GM23338 (cell line): ENCODE data around the gene KIAA1328.

Experiments
- CREB1 ChIP-seq: fragments of 250-450 bp; sonication (Bioruptor Pico); IDR thresholded peaks from 2 replicates; pipeline ENCODE4 v1.5.0; 2020; ENCODE audit warnings: low read depth, mild to moderate bottlenecking, moderate library complexity
- CTCF ChIP-seq, 2 experiments: fragments of 200-600 bp in 1 of 2; sonication (generic) in 1 of 2; conservative IDR thresholded peaks; 2 replicates each; pipeline versions ENCODE4 v1.5.1 to v1.6.1; 2016 to 2017; ENCODE audit warnings: antibody characterized with exemption in 2 of 2, low read depth in 2 of 2, mild to moderate bottlenecking in 2 of 2, moderate library complexity in 1 of 2
- EZH2 ChIP-seq: fragments of 200-600 bp; sonication (generic); IDR thresholded peaks from one replicate; pipeline ENCODE4 v1.8.0; 2017; ENCODE audit warnings: antibody characterized with exemption, mild to moderate bottlenecking, low read depth; ENCODE audit not compliant: unreplicated experiment
- EZH2phosphoT487 ChIP-seq: fragments of 200-600 bp; sonication (generic); IDR thresholded peaks from one replicate; pipeline ENCODE4 v1.8.1; 2018; ENCODE audit warnings: antibody characterized with exemption; ENCODE audit not compliant: unreplicated experiment
- POLR2AphosphoS5 ChIP-seq: IDR thresholded peaks from 2 replicates; pipeline ENCODE4 v1.6.1; 2016; ENCODE audit warnings: antibody characterized with exemption, low read depth
- STAT1 ChIP-seq: IDR thresholded peaks from one replicate; pipeline ENCODE4 v1.6.1; 2016; ENCODE audit warnings: antibody characterized with exemption; ENCODE audit not compliant: unreplicated experiment

GRCh38 chr18:37251679-37252078, 422.8 kb downstream of the KIAA1328 start:
- no peak for TF ChIP-seq CTCF (conservative IDR thresholded peaks at IDR 0.05; ENCODE audit: low read depth in 2 of 2)
- no peak for TF ChIP-seq CREB1 (CRISPR knock-in tag)
- TF ChIP-seq STAT1, result no peak
- no peak for TF ChIP-seq EZH2
- no peak for TF ChIP-seq EZH2phosphoT487
- TF ChIP-seq POLR2AphosphoS5, result no peak
